IMR-90 (cell line): ENCODE measurements around the gene PPL. TPM values are rescaled to one million over a fixed set of nuclear protein-coding genes. Genes with fewer than 3 reads are reported as not detected.

Experiments
- ATAC-seq: fragments of 200-7000 bp; cut with Tn5 transposase; 2 replicates; pipeline ENCODE4 v1.9.1; 2020; ENCODE audit warnings: low read depth, mild to moderate bottlenecking, moderate library complexity
- BruUV-seq: library from RNA; stranded (reverse); fragments of 400-500 nt; replicated peaks from 2 replicates; lab custom pipeline; 2021; lab: Mats Ljungman, UMichigan
- CTCF ChIA-PET: fragments of 300-600 bp; formaldehyde crosslinking; extraction: SDS; loops from one replicate; lab custom pipeline; 2021; ENCODE audit warnings: antibody characterized with exemption; lab: Yijun Ruan, JAX
- POLR2A ChIA-PET: fragments of 300-600 bp; sonication (Branson Sonifier 250); formaldehyde crosslinking; loops from one replicate; lab custom pipeline; 2022; ENCODE audit warnings: antibody characterized with exemption; ENCODE audit not compliant: unreplicated experiment; lab: Charles Lee
- DNase-seq: peaks from one replicate; pipeline ENCODE4 v3.0.0; 2013
- H2AFZ ChIP-seq: replicated peaks from 2 replicates; pipeline ENCODE3; 2013; ENCODE audit warnings: low read length, mild to moderate bottlenecking; ENCODE audit not compliant: poor library complexity
- H2AK5ac ChIP-seq: 2 replicates; pipeline ENCODE4 v1.6.1; 2013; ENCODE audit warnings: low read depth, low read length, inconsistent platforms
- H2AK9ac ChIP-seq: replicated peaks from 2 replicates; pipeline ENCODE3; 2013; ENCODE audit warnings: mild to moderate bottlenecking, low read depth, low read length, moderate library complexity; ENCODE audit not compliant: poor library complexity
- H2BK120ac ChIP-seq: 2 replicates; pipeline ENCODE4 v1.6.1; 2013; ENCODE audit warnings: low read depth, low read length, inconsistent platforms
- H2BK15ac ChIP-seq: 3 replicates; pipeline ENCODE4 v1.6.1; 2013; ENCODE audit warnings: low read depth, low read length, inconsistent platforms
- H2BK20ac ChIP-seq: 2 replicates; pipeline ENCODE4 v1.6.1; 2013; ENCODE audit warnings: low read depth, mild to moderate bottlenecking, inconsistent platforms, low read length, moderate library complexity
- H2BK5ac ChIP-seq: 2 replicates; pipeline ENCODE4 v1.6.1; 2013; ENCODE audit warnings: mild to moderate bottlenecking, low read depth, low read length, inconsistent platforms; ENCODE audit not compliant: poor library complexity, severe bottlenecking
- H3K14ac ChIP-seq: replicated peaks from 2 replicates; pipeline ENCODE4 v1.6.1; 2013; ENCODE audit warnings: low read depth, low read length, inconsistent platforms
- H3K18ac ChIP-seq: 2 replicates; pipeline ENCODE4 v1.6.1; 2013; ENCODE audit warnings: low read depth, low read length, control low read depth
- H3K23ac ChIP-seq: 2 replicates; pipeline ENCODE4 v1.6.1; 2013; ENCODE audit warnings: low read depth, low read length, inconsistent platforms
- H3K27ac ChIP-seq: 2 replicates; pipeline ENCODE4 v1.5.1; 2013; ENCODE audit warnings: mild to moderate bottlenecking, control low read depth, low read length; ENCODE audit not compliant: insufficient read depth
- H3K27me3 ChIP-seq: 2 replicates; pipeline ENCODE4 v1.6.1; 2013; ENCODE audit warnings: low read length; ENCODE audit not compliant: control insufficient read depth, insufficient read depth
- H3K36me3 ChIP-seq: 2 replicates; pipeline ENCODE4 v1.6.1; 2013; ENCODE audit warnings: low read length, mixed read lengths; ENCODE audit not compliant: control insufficient read depth, insufficient read depth
- H3K4ac ChIP-seq: 2 replicates; pipeline ENCODE4 v1.6.1; 2013; ENCODE audit warnings: low read depth, low read length, inconsistent platforms
- H3K4me1 ChIP-seq: 2 replicates; pipeline ENCODE4 v1.6.1; 2013; ENCODE audit warnings: low read length, mixed read lengths; ENCODE audit not compliant: control insufficient read depth, insufficient read depth
- H3K4me2 ChIP-seq: 2 replicates; pipeline ENCODE4 v1.6.1; 2013; ENCODE audit warnings: low read depth, mild to moderate bottlenecking, control low read depth, low read length, moderate library complexity
- H3K4me3 ChIP-seq: 2 replicates; pipeline ENCODE4 v1.5.1; 2013; ENCODE audit warnings: low read depth, mild to moderate bottlenecking, control low read depth, low read length, moderate library complexity; ENCODE audit not compliant: insufficient read depth
- H3K56ac ChIP-seq: 2 replicates; pipeline ENCODE4 v1.6.1; 2013; ENCODE audit warnings: low read length, inconsistent platforms; ENCODE audit not compliant: insufficient read depth; ENCODE audit errors: extremely low read depth
- H3K79me1 ChIP-seq, 2 experiments: 2 replicates each; pipeline ENCODE4 v1.6.1; 2013; ENCODE audit warnings: low read length in 2 of 2, inconsistent platforms in 1 of 2, low read depth in 1 of 2
- H3K9ac ChIP-seq: 2 replicates; pipeline ENCODE4 v1.6.1; 2013; ENCODE audit warnings: low read depth, low read length, control low read depth
- H3K9me1 ChIP-seq: 2 replicates; pipeline ENCODE4 v1.6.1; 2013; ENCODE audit warnings: low read length, inconsistent platforms; ENCODE audit not compliant: insufficient read depth
- H3K9me3 ChIP-seq: 2 replicates; pipeline ENCODE4 v1.6.1; 2013; ENCODE audit warnings: low read length; ENCODE audit not compliant: control insufficient read depth, insufficient read depth
- H4K20me1 ChIP-seq: 2 replicates; pipeline ENCODE4 v1.6.1; 2013; ENCODE audit warnings: low read length, inconsistent platforms; ENCODE audit not compliant: insufficient read depth
- H4K5ac ChIP-seq: 2 replicates; pipeline ENCODE4 v1.6.1; 2013; ENCODE audit warnings: mild to moderate bottlenecking, low read depth, low read length, control low read depth
- H4K8ac ChIP-seq, 2 experiments: 2 replicates each; pipeline ENCODE4 v1.6.1; 2013; ENCODE audit warnings: low read depth in 2 of 2, low read length in 2 of 2, control low read depth in 1 of 2, inconsistent platforms in 1 of 2
- H4K91ac ChIP-seq: 2 replicates; pipeline ENCODE4 v1.6.1; 2013; ENCODE audit warnings: low read depth, low read length, inconsistent platforms; ENCODE audit not compliant: insufficient read depth
- BHLHE40 ChIP-seq: fragments of 150-350 bp; IDR thresholded peaks from 2 replicates; pipeline ENCODE4 v1.6.1; 2016; ENCODE audit warnings: mild to moderate bottlenecking, low read depth, low read length
- CTCF ChIP-seq: conservative IDR thresholded peaks from 2 replicates; pipeline ENCODE4 v1.5.1; 2012; ENCODE audit warnings: mild to moderate bottlenecking, low read depth, low read length, improper control_type of control experiment
- FOS ChIP-seq: fragments of 150-350 bp; IDR thresholded peaks from 2 replicates; pipeline ENCODE4 v1.6.1; 2016; ENCODE audit warnings: low read depth, low read length
- RCOR1 ChIP-seq: IDR thresholded peaks from 2 replicates; pipeline ENCODE4 v1.6.1; 2012; ENCODE audit warnings: mild to moderate bottlenecking, low read length, improper control_type of control experiment; ENCODE audit not compliant: insufficient replicate concordance
- USF2 ChIP-seq: fragments of 150-350 bp; IDR thresholded peaks from 2 replicates; pipeline ENCODE4 v1.6.1; 2017; ENCODE audit warnings: mild to moderate bottlenecking, antibody characterized with exemption, low read length, low read depth
- WGBS, 2 experiments: methylation state at CpG; one replicate each; pipeline versions ENCODE4 v1.1.5 to v1.1.7; 2013; ENCODE audit warnings: missing lambda C conversion rate in 2 of 2; ENCODE audit not compliant: insufficient read length in 1 of 2; ENCODE audit errors: extremely low coverage in 2 of 2; 5-methylcytosine and 5-hydroxymethylcytosine counted together
- dilution Hi-C: fragments of 300-500 bp; cut with HindIII; formaldehyde crosslinking; loops from one replicate; pipeline ENCODE4 v1.14.3; 2018; ENCODE audit warnings: low sequenced_read_pairs; ENCODE audit not compliant: unreplicated experiment
- in situ Hi-C: fragments of 300-500 bp; cut with MboI; formaldehyde crosslinking; loops from 3 replicates; pipeline ENCODE4 v1.14.3; 2019; ENCODE audit warnings: low sequenced_read_pairs, inconsistent platforms, mixed read lengths
- intact Hi-C: fragments of 100-400 bp; cut with micrococcal nuclease; formaldehyde crosslinking; loops from 2 replicates; pipeline ENCODE4 v1.10.0; 2022
- polyA plus RNA-seq, 3 experiments: library from polyadenylated mRNA; depleted of rRNA; stranded (reverse); fragments of >200 nt; gene quantifications; 2 replicates each; pipeline ENCODE4 v1.2.3, GENCODE V29; 2012; ENCODE audit warnings: low replicate concordance in 1 of 3
- total RNA-seq: library from RNA; depleted of rRNA; stranded (reverse); fragments of >200 nt; gene quantifications from 2 replicates; pipeline ENCODE4 v1.2.3, GENCODE V29; 2012

PPL gene
- total and polyA plus RNA-seq, 2 of the 4 experiments (the other 2 are of a cell fraction), result 0.34 to 0.36 TPM

- Histone ChIP-seq H3K36me3 (peaks cover 54% of the 10 kb centered on the region), H3K4ac (no peak overlapping the region), H3K9me1 (no peaks in the 10 kb centered on the region), H2BK20ac (no peak overlapping the region), H3K9me3 (no peaks in the 10 kb centered on the region), H2BK5ac (no peak overlapping the region), H2AK9ac (no peak overlapping the region), H3K79me1 (peaks cover 27 to 42% of the 10 kb centered on the region in 2 experiments), H2BK120ac (no peak overlapping the region), H3K4me2 (no peak overlapping the region), H3K9ac (no peak overlapping the region), H2BK15ac (no peak overlapping the region), H3K27ac (no peak overlapping the region), H3K56ac (no peak overlapping the region), H3K4me1 (no peaks in the 10 kb centered on the region), H4K5ac (no peak overlapping the region), H3K23ac (no peak overlapping the region), H4K91ac (no peak overlapping the region), H3K14ac (no peak overlapping the region), H3K4me3 (no peak overlapping the region), H3K18ac (no peak overlapping the region), H2AFZ (no peak overlapping the region), H2AK5ac (no peak overlapping the region), H4K8ac (no peak overlapping the region), H3K27me3 (no peaks in the 10 kb centered on the region), H4K20me1 (peaks cover 14% of the 10 kb centered on the region)
- TF ChIP-seq FOS (no peak), CTCF (no peak), BHLHE40 (no peak), USF2 (no peak), RCOR1 (no peak)
- in situ Hi-C loops (no loop called here), dilution Hi-C loops (no loop called here), intact Hi-C loops (no loop called here)
- DNase-seq (no peak), ATAC-seq (no peak)
- BruUV-seq, result no TSS peak
- WGBS, 2 experiments, result no CpG with 5 or more reads among the region's 5 CpGs
- ChIA-PET POLR2A (no interaction called here), CTCF (interaction anchor here (0.6 to 1.1 kb wide), 2 partner anchors 33 to 115 kb away, joined by 3 read pairs; no protein-coding TSS in a partner anchor)
Measured at GRCh38 chr16:4840984-4841383, 96.0 kb downstream of the PPL start.
